Gastrocnemius medialis (tissue), 4 donors: ENCODE results near the gene PLSCR1. TPM values are rescaled to one million over a fixed set of nuclear protein-coding genes. Genes with fewer than 3 reads are reported as not detected.

Experiments used
- ATAC-seq, 2 donors: fragments of 150-250 bp; one replicate each; pipeline ENCODE4 v1.9.1; 2016
- DNase-seq, 2 donors: peaks; one replicate each; pipeline ENCODE4 v3.0.0-alpha.2; 2019
- H3K27ac ChIP-seq, 4 donors: fragments of 200-600 bp; sonication (generic); 1 replicate in 1 of 4; 2 replicates in 3 of 4; pipeline ENCODE4 v1.5.1; 2016 to 2018; ENCODE audit warnings: mild to moderate bottlenecking in 2 of 4, moderate library complexity in 1 of 4
- H3K27me3 ChIP-seq, 3 donors: fragments of 200-600 bp; sonication (generic) in 2 of 3; 1 replicate in 1 of 3; 2 replicates in 2 of 3; pipeline versions ENCODE4 v1.5.1 to v1.6.0; 2016 to 2019; ENCODE audit warnings: mild to moderate bottlenecking in 1 of 3, moderate library complexity in 1 of 3
- H3K36me3 ChIP-seq, 2 donors: fragments of 200-600 bp; sonication (generic) in 1 of 2; one replicate each; pipeline ENCODE4 v1.5.1; 2017 to 2018
- H3K4me1 ChIP-seq, 2 donors: fragments of 200-600 bp; sonication (generic) in 1 of 2; one replicate each; pipeline ENCODE4 v1.5.1; 2016 to 2017; ENCODE audit warnings: mild to moderate bottlenecking in 2 of 2
- H3K4me3 ChIP-seq, 4 donors: fragments of 200-600 bp; sonication (generic) in 3 of 4; 1 replicate in 1 of 4; 2 replicates in 3 of 4; pipeline ENCODE4 v1.5.1; 2016 to 2019; ENCODE audit warnings: mild to moderate bottlenecking in 2 of 4
- H3K9me3 ChIP-seq, 3 donors: fragments of 200-600 bp; sonication (generic) in 2 of 3; 1 replicate in 1 of 3; 2 replicates in 2 of 3; pipeline ENCODE4 v1.5.1; 2016 to 2019
- CTCF ChIP-seq, 5 experiments: fragments of 450-650 bp in 3 of 5; fragments of 200-600 bp in 2 of 5; sonication (generic) in 2 of 5; IDR thresholded peaks in 4 of 5; conservative IDR thresholded peaks in 1 of 5; 1 replicate in 4 of 5; 2 replicates in 1 of 5; pipeline ENCODE4 v1.5.1; 2016 to 2019; ENCODE audit warnings: antibody characterized with exemption in 5 of 5, mild to moderate bottlenecking in 3 of 5, moderate library complexity in 3 of 5
- POLR2A ChIP-seq, 2 donors: fragments of 450-650 bp; IDR thresholded peaks; one replicate each; pipeline ENCODE4 v1.6.1; 2017; ENCODE audit warnings: antibody characterized with exemption in 2 of 2, mild to moderate bottlenecking in 2 of 2, moderate library complexity in 2 of 2
- in situ Hi-C, 4 donors: fragments of 200-750 bp; cut with MboI; loops; one replicate each; pipeline versions ENCODE4 v1.15.0 to v1.8.0; 2017; ENCODE audit warnings: low sequenced_read_pairs in 4 of 4
- intact Hi-C: fragments of 100-400 bp; cut with DNase I; formaldehyde crosslinking; loops from one replicate; pipeline ENCODE4 v1.15.1; 2023; ENCODE audit warnings: low total_unique reads
- total RNA-seq, 4 donors: library from RNA; depleted of rRNA; stranded (reverse); fragments of >200 nt; gene quantifications; one replicate each; pipeline versions ENCODE4 v1.1.0 to v1.2.3, GENCODE V29; 2016

Gene PLSCR1
- total RNA-seq, 4 donors from 2014 or later, result 12.0 to 28.5 (median 18.2) TPM

- no peak for DNase-seq
- H3K27me3 ChIP-seq, result peaks cover 0 to 8% (median 0%) of the 10 kb centered on the region in 3 donors
- H3K4me3 ChIP-seq, result peak overlapping the region; percentile 53 to 79 (median 72)
- TF ChIP-seq POLR2A (IDR thresholded peaks at IDR 0.05) (no peak), CTCF (IDR thresholded peaks at IDR 0.05 in 4 of 5, conservative IDR thresholded peaks at IDR 0.05 in 1 of 5) (no peak)
- ATAC-seq, result no peak
- intact Hi-C loops (no loop called here), in situ Hi-C loops (no loop called here)
- no peaks in the 10 kb centered on the region for H3K36me3 ChIP-seq
- H3K4me1 ChIP-seq, result no peaks in the 10 kb centered on the region
- peak overlapping the region; percentile 82 to 90 (median 84) for H3K27ac ChIP-seq
- no peaks in the 10 kb centered on the region for H3K9me3 ChIP-seq
These were observed 1.4 kb downstream of the PLSCR1 start for GRCh38 chr3:146542978-146543377.

- DNase-seq (no peak), ATAC-seq (no peak)
- no peaks in the 10 kb centered on the region for H3K36me3 ChIP-seq
- peaks cover 5 to 6% of the 10 kb centered on the region in 2 donors for H3K4me1 ChIP-seq
- peak overlapping the region; percentile 8 to 79 (median 72) for H3K4me3 ChIP-seq
- peak overlapping the region; percentile 82 to 90 (median 84) for H3K27ac ChIP-seq
- intact Hi-C loops (no loop called here), in situ Hi-C loops (no loop called here)
- no peaks in the 10 kb centered on the region for H3K9me3 ChIP-seq
- no peak for TF ChIP-seq POLR2A (IDR thresholded peaks at IDR 0.05)
- no peak for TF ChIP-seq CTCF (IDR thresholded peaks at IDR 0.05 in 4 of 5, conservative IDR thresholded peaks at IDR 0.05 in 1 of 5)
- peaks cover 0 to 8% (median 0%) of the 10 kb centered on the region in 3 donors for H3K27me3 ChIP-seq
These were observed 2.2 kb downstream of the PLSCR1 start for GRCh38 chr3:146542179-146542578.

GRCh38 chr3:146540978-146541377 is 3.4 kb downstream of the PLSCR1 start:
- H3K4me1 ChIP-seq, result peaks cover 6 to 7% of the 10 kb centered on the region in 2 donors
- intact Hi-C loops (no loop called here), in situ Hi-C loops (no loop called here)
- peak overlapping the region; percentile 43 to 85 (median 82) for H3K27ac ChIP-seq
- H3K9me3 ChIP-seq, result no peaks in the 10 kb centered on the region
- DNase-seq, result no peak
- no peak for ATAC-seq
- TF ChIP-seq CTCF (IDR thresholded peaks at IDR 0.05 in 4 of 5, conservative IDR thresholded peaks at IDR 0.05 in 1 of 5) (no peak), POLR2A (IDR thresholded peaks at IDR 0.05) (no peak)
- H3K36me3 ChIP-seq, result no peaks in the 10 kb centered on the region
- peak overlapping the region in 2 of 4 donors; percentile 12 to 67 for H3K4me3 ChIP-seq
- H3K27me3 ChIP-seq, result peaks cover 0 to 8% (median 0%) of the 10 kb centered on the region in 3 donors

GRCh38 chr3:146540236-146540635 is 4.2 kb downstream of the PLSCR1 start:
- H3K36me3 ChIP-seq, result no peaks in the 10 kb centered on the region
- TF ChIP-seq CTCF (IDR thresholded peaks at IDR 0.05 in 4 of 5, conservative IDR thresholded peaks at IDR 0.05 in 1 of 5), result no peak
- no peak for TF ChIP-seq POLR2A (IDR thresholded peaks at IDR 0.05)
- H3K4me1 ChIP-seq, result peaks cover 6 to 7% of the 10 kb centered on the region in 2 donors
- no peaks in the 10 kb centered on the region for H3K9me3 ChIP-seq
- no peak overlapping the region for H3K4me3 ChIP-seq
- H3K27ac ChIP-seq, result peak overlapping the region; percentile 43 to 85 (median 82)
- intact Hi-C loops, result no loop called here
- no peak for DNase-seq
- in situ Hi-C loops, result no loop called here
- ATAC-seq, result no peak
- peaks cover 0 to 5% (median 0%) of the 10 kb centered on the region in 3 donors for H3K27me3 ChIP-seq

- no peak for ATAC-seq
- Histone ChIP-seq H3K4me3 (no peak overlapping the region), H3K27me3 (no peaks in the 10 kb centered on the region), H3K36me3 (no peaks in the 10 kb centered on the region), H3K4me1 (peaks cover 6 to 7% of the 10 kb centered on the region in 2 donors), H3K9me3 (no peaks in the 10 kb centered on the region), H3K27ac (peak overlapping the region in 2 of 4 donors; percentile 24 to 29)
- in situ Hi-C loops, result no loop called here
- TF ChIP-seq CTCF (IDR thresholded peaks at IDR 0.05 in 4 of 5, conservative IDR thresholded peaks at IDR 0.05 in 1 of 5), result no peak
- TF ChIP-seq POLR2A (IDR thresholded peaks at IDR 0.05), result no peak
- intact Hi-C loops, result no loop called here
- DNase-seq, result no peak
These were observed 5.1 kb downstream of the PLSCR1 start for GRCh38 chr3:146539315-146539714.
